HL-60 (cell line): ENCODE measurements around the gene ATP5PB.

Experiments
- DNase-seq, 2 experiments: peaks; one replicate each; pipeline ENCODE4 v3.0.0-alpha.2; 2010 to 2020; ENCODE audit warnings: low read depth in 1 of 2, low spot score in 1 of 2
- H3K27ac ChIP-seq: fragments of 250-450 bp; sonication (Bioruptor Pico); replicated peaks from 2 replicates; pipeline ENCODE4 v1.5.1; 2020; ENCODE audit warnings: mild to moderate bottlenecking, moderate library complexity
- H3K27me3 ChIP-seq: fragments of 250-450 bp; sonication (Bioruptor Pico); 2 replicates; pipeline ENCODE4 v1.5.1; 2021; ENCODE audit warnings: mild to moderate bottlenecking, moderate library complexity; ENCODE audit not compliant: insufficient read depth, poor library complexity, severe bottlenecking
- H3K4me3 ChIP-seq: replicated peaks from 2 replicates; pipeline ENCODE4 v1.5.1; 2011; ENCODE audit warnings: mild to moderate bottlenecking, control low read depth, low read length; ENCODE audit not compliant: insufficient read depth
- GABPA ChIP-seq: IDR thresholded peaks from 2 replicates; pipeline ENCODE4 v1.6.1; 2012; ENCODE audit warnings: low read depth
- POLR2AphosphoS5 ChIP-seq: IDR thresholded peaks from 2 replicates; pipeline ENCODE4 v1.6.1; 2012; ENCODE audit warnings: low read depth
- SPI1 ChIP-seq: IDR thresholded peaks from 2 replicates; pipeline ENCODE4 v1.6.1; 2012; ENCODE audit warnings: low read depth, mild to moderate bottlenecking, borderline replicate concordance
- TF ChIP-seq, protein P1 (sequence below): IDR thresholded peaks from one replicate; pipeline ENCODE4 v1.5.1; 2011; ENCODE audit warnings: low read length, control low read depth, inconsistent platforms; ENCODE audit not compliant: insufficient read depth
- TF ChIP-seq, protein P2 (sequence below): IDR thresholded peaks from 2 replicates; pipeline ENCODE4 v1.6.1; 2012; ENCODE audit warnings: low read depth; ENCODE audit not compliant: insufficient replicate concordance

ATP5PB gene

DNA sequence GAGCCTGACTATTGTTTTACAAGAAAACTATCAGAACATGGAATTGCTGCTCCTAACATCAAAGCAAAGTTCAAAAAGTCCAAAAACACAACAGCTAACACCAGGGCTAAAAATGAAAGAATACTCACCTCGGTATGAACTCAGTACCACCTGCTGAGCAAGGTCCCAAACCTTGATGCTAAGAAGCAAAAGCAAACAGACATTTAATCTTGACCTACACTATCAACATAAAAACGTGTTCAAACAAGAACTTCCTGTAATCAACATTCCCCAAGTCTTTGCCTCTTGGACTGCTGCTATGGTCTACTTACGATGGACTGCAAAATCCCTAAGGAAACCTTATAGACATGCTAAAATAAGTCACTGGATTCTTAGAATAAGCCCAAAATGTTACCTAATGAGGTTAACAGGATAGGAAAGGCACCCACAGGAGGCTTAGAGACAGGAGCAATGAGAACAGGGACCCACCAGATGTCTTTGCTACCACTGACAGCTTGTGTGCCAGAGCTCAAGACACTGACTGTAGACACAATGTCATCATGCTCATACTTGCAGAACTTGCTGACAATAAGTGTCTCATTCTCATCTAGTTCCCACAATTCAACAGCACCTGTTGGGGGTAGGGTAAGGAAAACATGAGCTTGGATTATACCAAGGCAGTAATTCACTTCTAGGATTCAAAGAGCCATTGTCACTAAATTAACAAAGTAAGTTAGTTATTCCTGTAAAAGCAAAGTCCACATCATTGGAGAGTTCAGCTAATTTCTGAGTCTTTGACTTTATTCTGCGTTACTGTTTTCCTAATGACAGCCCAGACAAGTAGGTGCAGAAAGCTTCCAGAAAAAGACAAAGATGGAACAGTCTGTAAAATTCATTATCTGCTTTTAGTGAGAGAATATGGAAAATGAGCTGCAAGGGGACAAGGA, 2.0 kb upstream of the ATP5PB start:
- no peaks in the 10 kb centered on the region for H3K27me3 ChIP-seq
- TF ChIP-seq GABPA = no peak
- TF ChIP-seq, protein P1, sequence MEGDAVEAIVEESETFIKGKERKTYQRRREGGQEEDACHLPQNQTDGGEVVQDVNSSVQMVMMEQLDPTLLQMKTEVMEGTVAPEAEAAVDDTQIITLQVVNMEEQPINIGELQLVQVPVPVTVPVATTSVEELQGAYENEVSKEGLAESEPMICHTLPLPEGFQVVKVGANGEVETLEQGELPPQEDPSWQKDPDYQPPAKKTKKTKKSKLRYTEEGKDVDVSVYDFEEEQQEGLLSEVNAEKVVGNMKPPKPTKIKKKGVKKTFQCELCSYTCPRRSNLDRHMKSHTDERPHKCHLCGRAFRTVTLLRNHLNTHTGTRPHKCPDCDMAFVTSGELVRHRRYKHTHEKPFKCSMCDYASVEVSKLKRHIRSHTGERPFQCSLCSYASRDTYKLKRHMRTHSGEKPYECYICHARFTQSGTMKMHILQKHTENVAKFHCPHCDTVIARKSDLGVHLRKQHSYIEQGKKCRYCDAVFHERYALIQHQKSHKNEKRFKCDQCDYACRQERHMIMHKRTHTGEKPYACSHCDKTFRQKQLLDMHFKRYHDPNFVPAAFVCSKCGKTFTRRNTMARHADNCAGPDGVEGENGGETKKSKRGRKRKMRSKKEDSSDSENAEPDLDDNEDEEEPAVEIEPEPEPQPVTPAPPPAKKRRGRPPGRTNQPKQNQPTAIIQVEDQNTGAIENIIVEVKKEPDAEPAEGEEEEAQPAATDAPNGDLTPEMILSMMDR = no peak
- TF ChIP-seq POLR2AphosphoS5 = no peak
- TF ChIP-seq, protein P2, sequence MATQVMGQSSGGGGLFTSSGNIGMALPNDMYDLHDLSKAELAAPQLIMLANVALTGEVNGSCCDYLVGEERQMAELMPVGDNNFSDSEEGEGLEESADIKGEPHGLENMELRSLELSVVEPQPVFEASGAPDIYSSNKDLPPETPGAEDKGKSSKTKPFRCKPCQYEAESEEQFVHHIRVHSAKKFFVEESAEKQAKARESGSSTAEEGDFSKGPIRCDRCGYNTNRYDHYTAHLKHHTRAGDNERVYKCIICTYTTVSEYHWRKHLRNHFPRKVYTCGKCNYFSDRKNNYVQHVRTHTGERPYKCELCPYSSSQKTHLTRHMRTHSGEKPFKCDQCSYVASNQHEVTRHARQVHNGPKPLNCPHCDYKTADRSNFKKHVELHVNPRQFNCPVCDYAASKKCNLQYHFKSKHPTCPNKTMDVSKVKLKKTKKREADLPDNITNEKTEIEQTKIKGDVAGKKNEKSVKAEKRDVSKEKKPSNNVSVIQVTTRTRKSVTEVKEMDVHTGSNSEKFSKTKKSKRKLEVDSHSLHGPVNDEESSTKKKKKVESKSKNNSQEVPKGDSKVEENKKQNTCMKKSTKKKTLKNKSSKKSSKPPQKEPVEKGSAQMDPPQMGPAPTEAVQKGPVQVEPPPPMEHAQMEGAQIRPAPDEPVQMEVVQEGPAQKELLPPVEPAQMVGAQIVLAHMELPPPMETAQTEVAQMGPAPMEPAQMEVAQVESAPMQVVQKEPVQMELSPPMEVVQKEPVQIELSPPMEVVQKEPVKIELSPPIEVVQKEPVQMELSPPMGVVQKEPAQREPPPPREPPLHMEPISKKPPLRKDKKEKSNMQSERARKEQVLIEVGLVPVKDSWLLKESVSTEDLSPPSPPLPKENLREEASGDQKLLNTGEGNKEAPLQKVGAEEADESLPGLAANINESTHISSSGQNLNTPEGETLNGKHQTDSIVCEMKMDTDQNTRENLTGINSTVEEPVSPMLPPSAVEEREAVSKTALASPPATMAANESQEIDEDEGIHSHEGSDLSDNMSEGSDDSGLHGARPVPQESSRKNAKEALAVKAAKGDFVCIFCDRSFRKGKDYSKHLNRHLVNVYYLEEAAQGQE = no peak
- no peak for TF ChIP-seq SPI1
- no peak for DNase-seq
- H3K27ac ChIP-seq = no peak overlapping the region
- peak overlapping the region; percentile 88; the same call in 1 of the 2 replicates for H3K4me3 ChIP-seq

DNA sequence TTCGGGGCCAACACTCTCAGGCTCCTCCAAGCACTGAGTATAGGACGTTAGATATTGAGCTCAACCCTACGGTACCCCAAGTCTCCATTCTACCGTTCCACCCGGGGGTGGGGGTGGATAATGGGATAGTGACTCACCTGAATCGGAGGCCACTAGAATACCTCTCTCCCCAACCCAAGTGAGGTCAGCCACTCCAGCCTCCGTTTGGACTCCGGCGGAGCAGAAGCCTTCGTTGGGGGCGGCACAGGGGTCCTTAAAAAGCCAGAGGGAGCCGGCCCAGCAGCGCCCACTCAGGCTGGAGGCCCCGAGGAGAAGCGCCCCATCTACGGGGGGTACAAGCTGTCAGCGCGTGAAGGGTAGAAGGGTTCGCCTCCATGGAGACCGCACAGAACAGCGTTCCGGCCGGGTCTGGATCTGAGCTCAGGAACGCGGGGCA, 764 bp upstream of the ATP5PB start:
- Histone ChIP-seq H3K27me3 (no peaks in the 10 kb centered on the region), H3K27ac (peak overlapping the region; percentile 84), H3K4me3 (peak overlapping the region; percentile 88)
- DNase-seq = no peak
- no peak for TF ChIP-seq POLR2AphosphoS5
- TF ChIP-seq, protein P1 = no peak
- TF ChIP-seq, protein P2 = no peak
- TF ChIP-seq SPI1 = no peak
- no peak for TF ChIP-seq GABPA

DNA sequence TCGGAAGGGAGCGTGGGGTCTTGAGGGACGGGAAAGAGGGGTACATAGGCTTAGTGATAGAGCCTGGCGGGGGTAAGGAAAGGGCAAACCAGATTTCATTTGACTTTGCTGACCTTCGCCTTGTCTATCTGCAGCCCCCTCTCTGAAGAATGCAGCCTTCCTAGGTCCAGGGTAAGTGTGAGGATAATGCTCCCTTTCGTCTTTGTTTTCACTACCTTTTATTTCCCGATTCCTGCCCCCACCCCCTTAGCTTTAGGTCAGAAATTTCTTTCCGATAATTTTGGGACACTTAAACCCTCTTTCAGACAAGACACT, 396 bp downstream of the ATP5PB start:
- H3K27ac ChIP-seq = peak overlapping the region; percentile 84
- peak overlapping the region; percentile 88 for H3K4me3 ChIP-seq
- TF ChIP-seq POLR2AphosphoS5 = no peak
- no peak for TF ChIP-seq GABPA
- no peak for TF ChIP-seq SPI1
- TF ChIP-seq, protein P2 = no peak
- TF ChIP-seq, protein P1 = no peak
- no peak for DNase-seq
- no peaks in the 10 kb centered on the region for H3K27me3 ChIP-seq
